CD14-positive monocyte (primary cell): Measurements from ENCODE around the gene NCOA6. TPM values are rescaled to one million over a fixed set of nuclear protein-coding genes. Genes with fewer than 3 reads are reported as not detected.

Source experiments
- DNase-seq, 3 donors: peaks; one replicate each; pipeline ENCODE4 v3.0.0-alpha.2; 2011 to 2022
- H2AFZ ChIP-seq: 2 replicates; pipeline ENCODE4 v1.6.0; 2012; ENCODE audit warnings: mild to moderate bottlenecking, low read depth, low read length, inconsistent platforms; ENCODE audit not compliant: insufficient read depth, poor library complexity, severe bottlenecking
- H3K27ac ChIP-seq, 2 donors: 1 replicate in 1 of 2; 2 replicates in 1 of 2; pipeline ENCODE4 v1.5.1; 2012 to 2013; ENCODE audit warnings: low read length in 2 of 2, control low read depth in 1 of 2, inconsistent platforms in 1 of 2, low read depth in 1 of 2, mild to moderate bottlenecking in 1 of 2
- H3K27me3 ChIP-seq, 2 donors: one replicate each; pipeline versions ENCODE4 v1.6.0 to v1.6.1; 2011 to 2013; ENCODE audit warnings: low read length in 2 of 2; ENCODE audit not compliant: control insufficient read depth in 2 of 2, insufficient read depth in 2 of 2
- H3K36me3 ChIP-seq, 2 donors: replicated peaks in 1 of 2; 1 replicate in 1 of 2; 2 replicates in 1 of 2; pipeline versions ENCODE4 v1.5.1 to v1.6.1; 2012 to 2013; ENCODE audit warnings: low read length in 2 of 2, control low read depth in 1 of 2, inconsistent platforms in 1 of 2, mild to moderate bottlenecking in 1 of 2; ENCODE audit not compliant: insufficient read depth in 2 of 2, control insufficient read depth in 1 of 2
- H3K4me1 ChIP-seq, 2 donors: 1 replicate in 1 of 2; 2 replicates in 1 of 2; pipeline versions ENCODE4 v1.5.1 to v1.6.1; 2012 to 2013; ENCODE audit warnings: low read length in 2 of 2, control low read depth in 1 of 2, inconsistent platforms in 1 of 2, mild to moderate bottlenecking in 1 of 2, moderate library complexity in 1 of 2; ENCODE audit not compliant: insufficient read depth in 2 of 2, control insufficient read depth in 1 of 2
- H3K4me2 ChIP-seq: replicated peaks from 2 replicates; pipeline ENCODE3; 2012; ENCODE audit warnings: low read length, moderate library complexity, mild to moderate bottlenecking; ENCODE audit not compliant: poor library complexity, severe bottlenecking; ENCODE audit errors: extremely low read depth
- H3K4me3 ChIP-seq, 3 experiments: fragments of 200-600 bp in 1 of 3; sonication (generic) in 1 of 3; replicated peaks in 1 of 3; 1 replicate in 2 of 3; 2 replicates in 1 of 3; pipeline ENCODE4 v1.5.1; 2011 to 2013; ENCODE audit warnings: low read length in 3 of 3, mild to moderate bottlenecking in 3 of 3, control low read depth in 2 of 3, low read depth in 2 of 3, inconsistent platforms in 1 of 3, moderate library complexity in 1 of 3
- H3K79me2 ChIP-seq: 2 replicates; pipeline ENCODE4 v1.6.0; 2012; ENCODE audit warnings: mild to moderate bottlenecking, control low read depth, inconsistent platforms, low read length, moderate library complexity; ENCODE audit not compliant: insufficient read depth
- H3K9ac ChIP-seq: 2 replicates; pipeline ENCODE4 v1.6.0; 2017; ENCODE audit warnings: low read length, mild to moderate bottlenecking; ENCODE audit not compliant: insufficient read depth, poor library complexity, severe bottlenecking
- H3K9me3 ChIP-seq, 2 donors: replicated peaks in 1 of 2; 1 replicate in 1 of 2; 2 replicates in 1 of 2; pipeline versions ENCODE4 v1.5.1 to v1.6.1; 2012 to 2013; ENCODE audit warnings: low read length in 2 of 2, control low read depth in 1 of 2; ENCODE audit not compliant: control insufficient read depth in 1 of 2, insufficient read depth in 1 of 2
- H4K20me1 ChIP-seq: 2 replicates; pipeline ENCODE4 v1.6.0; 2012; ENCODE audit warnings: mild to moderate bottlenecking, low read length, control low read depth, moderate library complexity; ENCODE audit not compliant: insufficient read depth
- H3K27ac Mint-ChIP-seq, 7 donors: one replicate each; pipeline ENCODE4 v1.8.0; 2020; ENCODE audit warnings: mild to moderate bottlenecking in 7 of 7, mixed read lengths in 7 of 7, moderate library complexity in 6 of 7, inconsistent platforms in 2 of 7
- H3K27me3 Mint-ChIP-seq, 3 donors: one replicate each; pipeline ENCODE4 v1.8.0; 2021 to 2022; ENCODE audit warnings: low read depth in 3 of 3, mild to moderate bottlenecking in 3 of 3, mixed read lengths in 3 of 3, moderate library complexity in 3 of 3, inconsistent platforms in 1 of 3
- H3K36me3 Mint-ChIP-seq, 2 donors: one replicate each; pipeline ENCODE4 v1.8.0; 2020; ENCODE audit warnings: mixed read lengths in 2 of 2, inconsistent platforms in 1 of 2, mild to moderate bottlenecking in 1 of 2
- H3K4me1 Mint-ChIP-seq: one replicate; pipeline ENCODE4 v1.8.0; 2020; ENCODE audit warnings: mild to moderate bottlenecking, mixed read lengths
- H3K4me3 Mint-ChIP-seq, 2 donors: one replicate each; pipeline ENCODE4 v1.8.0; 2020; ENCODE audit warnings: mild to moderate bottlenecking in 2 of 2, mixed read lengths in 2 of 2, moderate library complexity in 1 of 2
- H3K9me3 Mint-ChIP-seq, 7 donors: one replicate each; pipeline ENCODE4 v1.8.0; 2020 to 2022; ENCODE audit warnings: mixed read lengths in 7 of 7, mild to moderate bottlenecking in 6 of 7, moderate library complexity in 6 of 7, inconsistent platforms in 2 of 7
- WGBS: methylation state at CpG from one replicate; pipeline ENCODE4 v1.1.5; 2013; ENCODE audit warnings: missing lambda C conversion rate; ENCODE audit not compliant: insufficient coverage; 5-methylcytosine and 5-hydroxymethylcytosine counted together
- intact Hi-C, 2 donors: fragments of 100-400 bp; cut with micrococcal nuclease; formaldehyde crosslinking; loops; one replicate each; pipeline versions ENCODE4 v1.15.0 to v1.15.1; 2023
- polyA plus RNA-seq, 3 donors: library from polyadenylated mRNA; depleted of rRNA in 1 of 3; unstranded in 2 of 3; stranded (reverse) in 1 of 3; fragments of 300-500 nt in 2 of 3; fragments of >200 nt in 1 of 3; fragmentation: Illumina TruSeq in 2 of 3; gene quantifications; 1 replicate in 2 of 3; 2 replicates in 1 of 3; pipeline ENCODE4 v1.2.3, GENCODE V29; 2012 to 2021
- TF ChIP-seq, protein P1 (sequence below): fragments of 200-600 bp; IDR thresholded peaks from one replicate; pipeline ENCODE4 v1.8.0; 2022; ENCODE audit warnings: antibody characterized with exemption, mild to moderate bottlenecking

NCOA6 gene
- polyA plus RNA-seq, 3 donors: 2.8 to 19.0 (median 3.9) TPM

- H3K4me3 ChIP-seq: no peak overlapping the region
- TF ChIP-seq, protein P1, sequence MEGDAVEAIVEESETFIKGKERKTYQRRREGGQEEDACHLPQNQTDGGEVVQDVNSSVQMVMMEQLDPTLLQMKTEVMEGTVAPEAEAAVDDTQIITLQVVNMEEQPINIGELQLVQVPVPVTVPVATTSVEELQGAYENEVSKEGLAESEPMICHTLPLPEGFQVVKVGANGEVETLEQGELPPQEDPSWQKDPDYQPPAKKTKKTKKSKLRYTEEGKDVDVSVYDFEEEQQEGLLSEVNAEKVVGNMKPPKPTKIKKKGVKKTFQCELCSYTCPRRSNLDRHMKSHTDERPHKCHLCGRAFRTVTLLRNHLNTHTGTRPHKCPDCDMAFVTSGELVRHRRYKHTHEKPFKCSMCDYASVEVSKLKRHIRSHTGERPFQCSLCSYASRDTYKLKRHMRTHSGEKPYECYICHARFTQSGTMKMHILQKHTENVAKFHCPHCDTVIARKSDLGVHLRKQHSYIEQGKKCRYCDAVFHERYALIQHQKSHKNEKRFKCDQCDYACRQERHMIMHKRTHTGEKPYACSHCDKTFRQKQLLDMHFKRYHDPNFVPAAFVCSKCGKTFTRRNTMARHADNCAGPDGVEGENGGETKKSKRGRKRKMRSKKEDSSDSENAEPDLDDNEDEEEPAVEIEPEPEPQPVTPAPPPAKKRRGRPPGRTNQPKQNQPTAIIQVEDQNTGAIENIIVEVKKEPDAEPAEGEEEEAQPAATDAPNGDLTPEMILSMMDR: no peak
- H3K27ac Mint-ChIP-seq: no peak overlapping the region
- H3K27me3 ChIP-seq: peaks cover 0 to 3% of the 10 kb centered on the region in 2 donors
- 94% methylated on average over 2 of the region's 3 CpGs for WGBS
- no peaks in the 10 kb centered on the region for H3K36me3 Mint-ChIP-seq
- no peaks in the 10 kb centered on the region for H3K4me1 ChIP-seq
- H4K20me1 ChIP-seq: no peaks in the 10 kb centered on the region
- DNase-seq: no peak
- H3K4me1 Mint-ChIP-seq: peaks cover 6% of the 10 kb centered on the region
- peaks cover 0 to 3% (median 0%) of the 10 kb centered on the region in 7 donors for H3K9me3 Mint-ChIP-seq
- no peaks in the 10 kb centered on the region for H3K36me3 ChIP-seq
- H2AFZ ChIP-seq: no peak overlapping the region
- no peak overlapping the region for H3K4me3 Mint-ChIP-seq
- intact Hi-C loops: no loop called here
- H3K9ac ChIP-seq: no peak overlapping the region
- no peaks in the 10 kb centered on the region for H3K9me3 ChIP-seq
- H3K27ac ChIP-seq: no peak overlapping the region
- no peak overlapping the region for H3K4me2 ChIP-seq
- no peaks in the 10 kb centered on the region for H3K79me2 ChIP-seq
- peaks cover 0 to 3% (median 2%) of the 10 kb centered on the region in 3 donors for H3K27me3 Mint-ChIP-seq
Observed at GRCh38 chr20:34691838-34692237, 133.6 kb downstream of the NCOA6 start.

- peak overlapping the region in 2 of 7 donors; percentile 9 to 11 for H3K27ac Mint-ChIP-seq
- Histone ChIP-seq H3K9ac (no peak overlapping the region), H4K20me1 (no peaks in the 10 kb centered on the region), H3K27ac (no peak overlapping the region), H2AFZ (peak overlapping the region; percentile 16), H3K9me3 (no peaks in the 10 kb centered on the region), H3K79me2 (no peaks in the 10 kb centered on the region), H3K36me3 (no peaks in the 10 kb centered on the region), H3K4me2 (no peak overlapping the region), H3K4me1 (no peaks in the 10 kb centered on the region), H3K4me3 (no peak overlapping the region), H3K27me3 (no peaks in the 10 kb centered on the region)
- no CpG with 5 or more reads among the region's 2 CpGs for WGBS
- no peaks in the 10 kb centered on the region for H3K36me3 Mint-ChIP-seq
- H3K9me3 Mint-ChIP-seq: peaks cover 0 to 3% (median 0%) of the 10 kb centered on the region in 7 donors
- peaks cover 6% of the 10 kb centered on the region for H3K4me1 Mint-ChIP-seq
- H3K4me3 Mint-ChIP-seq: no peak overlapping the region
- DNase-seq: no peak
- TF ChIP-seq, protein P1: no peak
- intact Hi-C loops: no loop called here
- H3K27me3 Mint-ChIP-seq: peaks cover 0 to 3% (median 0%) of the 10 kb centered on the region in 3 donors
Observed at GRCh38 chr20:34689486-34689885, 136.0 kb downstream of the NCOA6 start.
